Colonic mucosa (tissue), 4 donors: ENCODE results near the gene NRAP. TPM values are rescaled to one million over a fixed set of nuclear protein-coding genes. Genes with fewer than 3 reads are reported as not detected.

ENCODE experiments used
- DNase-seq: peaks from one replicate; pipeline ENCODE4 v3.0.0-alpha.2; 2020
- H3K27ac ChIP-seq: fragments of 200-600 bp; one replicate; pipeline ENCODE4 v1.8.0; 2021
- H3K27me3 ChIP-seq: fragments of 200-600 bp; one replicate; pipeline ENCODE4 v1.8.0; 2021
- H3K36me3 ChIP-seq: fragments of 200-600 bp; one replicate; pipeline ENCODE4 v1.8.0; 2021
- H3K4me1 ChIP-seq: fragments of 200-600 bp; one replicate; pipeline ENCODE4 v1.8.0; 2021; ENCODE audit warnings: mild to moderate bottlenecking
- H3K4me3 ChIP-seq: fragments of 200-600 bp; one replicate; pipeline ENCODE4 v1.8.0; 2021
- H3K9ac ChIP-seq, 2 donors: one replicate each; pipeline ENCODE4 v1.7.0; 2013; ENCODE audit warnings: control low read depth in 2 of 2, low read depth in 2 of 2, low read length in 2 of 2
- H3K9me3 ChIP-seq: fragments of 200-600 bp; one replicate; pipeline ENCODE4 v1.8.0; 2021
- CTCF ChIP-seq: fragments of 200-600 bp; IDR thresholded peaks from one replicate; pipeline ENCODE4 v1.8.0; 2022; ENCODE audit warnings: antibody characterized with exemption, mild to moderate bottlenecking
- intact Hi-C: fragments of 100-400 bp; cut with DNase I; formaldehyde crosslinking; loops from one replicate; pipeline ENCODE4 v1.14.1; 2022
- total RNA-seq, 2 donors: library from RNA; stranded (reverse); fragmentation: NEBNext Ultra II Directional in 1 of 2; extraction: Animal tissue kit (Norgen Biotek cat#: 25700) in 1 of 2; gene quantifications; one replicate each; pipeline ENCODE4 v1.2.1, GENCODE V29; 2021
- donor health status: healthy.
- donor health status: DM: no; HTN: no; CAD: no.
- donor health status: DM: no; HTN: no; CAD: no.

The NRAP gene
- total RNA-seq, 2 donors from 2014 or later, result 1.1 to 1.3 TPM

- Histone ChIP-seq H3K4me3 (no peak overlapping the region), H3K9ac (peak overlapping the region in 1 of 2 donors; percentile 97), H3K9me3 (no peaks in the 10 kb centered on the region), H3K36me3 (no peaks in the 10 kb centered on the region), H3K27me3 (no peaks in the 10 kb centered on the region), H3K27ac (peak overlapping the region; percentile 97), H3K4me1 (peaks cover 4% of the 10 kb centered on the region)
- DNase-seq, result no peak
- no peak for TF ChIP-seq CTCF
- intact Hi-C loops, result no loop called here
Measured at GRCh38 chr10:113681533-113682470, 18.0 kb upstream of the NRAP start.

GRCh38 chr10:113680190-113681111 is 16.6 kb upstream of the NRAP start:
- no peaks in the 10 kb centered on the region for H3K36me3 ChIP-seq
- H3K27me3 ChIP-seq, result no peaks in the 10 kb centered on the region
- H3K9ac ChIP-seq, result peak overlapping the region; percentile 97 to 99
- intact Hi-C loops, result no loop called here
- peak overlapping the region; percentile 97 for H3K27ac ChIP-seq
- TF ChIP-seq CTCF, result no peak
- DNase-seq, result peak; percentile 80
- no peaks in the 10 kb centered on the region for H3K9me3 ChIP-seq
- peaks cover 4% of the 10 kb centered on the region for H3K4me1 ChIP-seq
- H3K4me3 ChIP-seq, result peak overlapping the region; percentile 70

- intact Hi-C loops, result no loop called here
- H3K9ac ChIP-seq, result peak within 1 kb of the TSS; percentile 97 to 99
- peak within 1 kb of the TSS; percentile 97 for H3K27ac ChIP-seq
Measured at GRCh38 chr10:113679463-113680189, 15.8 kb upstream of the NRAP start, which contains the start of gene CASP7. Gene CASP7, plus strand, starts transcription at chr10:113679912. Its CDS starts 17,582 bp downstream, at chr10:113697494.

GRCh38 chr10:113666682-113667252 is 2.9 kb upstream of the NRAP start:
- no peak for TF ChIP-seq CTCF
- H3K27ac ChIP-seq, result no peak overlapping the region
- H3K36me3 ChIP-seq, result no peaks in the 10 kb centered on the region
- H3K4me1 ChIP-seq, result no peaks in the 10 kb centered on the region
- DNase-seq, result no peak
- no peaks in the 10 kb centered on the region for H3K9me3 ChIP-seq
- no peaks in the 10 kb centered on the region for H3K27me3 ChIP-seq
- intact Hi-C loops, result no loop called here
- no peak overlapping the region for H3K9ac ChIP-seq
- no peak overlapping the region for H3K4me3 ChIP-seq

More at GRCh38 chr10:113679463-113680189, 15.8 kb upstream of the NRAP start, which contains the start of gene CASP7:
- Histone ChIP-seq H3K27me3 (no peaks in the 10 kb centered on the region), H3K9me3 (no peaks in the 10 kb centered on the region), H3K4me1 (peaks cover 4% of the 10 kb centered on the region), H3K4me3 (peak within 1 kb of the TSS; percentile 70), H3K36me3 (no peaks in the 10 kb centered on the region)
- TF ChIP-seq CTCF, result no peak
- DNase-seq, result peak; percentile 89
